ENCODE data around the gene VMO1. TPM values are rescaled to one million over a fixed set of nuclear protein-coding genes. Genes with fewer than 3 reads are reported as not detected.
A peak's percentile ranks its signal among the peaks of the same experiment; 100 is the strongest.
"Not testable (repeated sequence)": the region's sequence is repeated elsewhere in the genome, so short reads cannot be mapped to it uniquely, and the experiment has no call there.

Gene VMO1
- total RNA-seq (under 1 TPM in 1 of 2 experiments, not detected in 1; 0.60 TPM), polyA plus RNA-seq (not detected), total RNA-seq (0 to 0.17 (median 0.14) reads per million in 6 experiments)

DNA sequence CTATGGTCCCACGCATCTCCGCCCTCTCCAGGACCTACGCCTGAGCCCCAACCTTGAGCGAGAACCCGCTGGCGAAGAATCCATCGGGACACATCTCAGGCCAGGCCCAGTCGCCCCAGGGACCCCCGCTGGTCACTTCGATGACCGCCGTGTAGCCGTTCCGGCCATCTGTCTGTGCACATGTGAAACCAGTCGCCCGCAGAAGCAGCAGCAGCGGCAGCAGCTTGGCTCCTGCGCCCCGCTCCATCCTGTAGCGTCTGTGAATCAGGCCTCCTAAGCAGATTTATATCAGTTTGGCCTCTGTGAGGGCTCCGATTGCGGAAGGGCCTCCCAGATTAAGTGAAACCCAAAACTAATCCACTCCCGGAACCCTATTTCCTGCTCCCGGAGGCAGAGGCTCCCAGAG lies at the start of gene VMO1:
VMO1 (minus strand) TSS at position 259 of the 406 bp plus-strand sequence; CDS start at position 247, 12 bp downstream.
- Mint-ChIP-seq H3K4me3 (peak within 1 kb of the TSS; percentile 22 to 83 (median 66)), H3K4me1 (peaks cover 13 to 45% (median 35%) of the 10 kb centered on the region in 4 donors), H3K9me3 (no peaks in the 10 kb centered on the region), H3K27ac (peak within 1 kb of the TSS in 1 of 10 donors; percentile 53), H3K27me3 (peaks cover 21 to 62% (median 38%) of the 10 kb centered on the region in 5 donors), H3K36me3 (no peaks in the 10 kb centered on the region)
- POLR2A ChIA-PET, result interaction anchor here (1.2 to 1.9 kb wide), 2 partner anchors 61 to 76 kb away, joined by 3 to 5 read pairs; no protein-coding TSS in a partner anchor
- ATAC-seq (no peak), DNase-seq (no peak)

DNA sequence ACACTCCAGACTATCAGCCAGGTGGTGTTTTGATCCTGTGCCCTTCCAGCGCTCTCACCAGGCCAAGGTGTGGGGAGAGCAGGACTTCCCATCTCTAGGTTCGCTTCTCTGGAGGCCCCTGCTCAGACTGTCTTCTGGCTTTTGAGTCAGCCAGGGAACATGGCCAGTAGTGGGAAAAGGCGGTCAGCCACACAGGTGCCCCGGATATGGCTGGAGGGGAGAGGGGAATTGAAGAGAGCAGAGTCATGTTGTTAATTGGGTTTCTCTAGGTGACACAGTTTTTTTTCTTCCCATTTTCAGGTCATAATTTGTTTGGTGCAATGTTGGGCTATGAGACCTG lies 48.5 kb upstream of the VMO1 start:
- Mint-ChIP-seq H3K4me1 (peaks cover 29 to 55% (median 42%) of the 10 kb centered on the region in 4 donors), H3K27me3 (no peaks in the 10 kb centered on the region), H3K36me3 (peaks cover 0 to 11% (median 4%) of the 10 kb centered on the region in 3 donors), H3K4me3 (peak overlapping the region; percentile 86 to 98 (median 90)), H3K27ac (peak overlapping the region in 9 of 10 donors; percentile 53 to 93 (median 79)), H3K9me3 (no peaks in the 10 kb centered on the region)
- DNase-seq, result no peak
- POLR2A ChIA-PET, result interaction anchor here (1.3 to 2.7 kb wide), 4 partner anchors 28 to 124 kb away, joined by 5 to 9 read pairs (median 7); partner anchors contain the start of genes ARRB2, GLTPD2, PLD2 and PSMB6
- no peak for ATAC-seq

DNA sequence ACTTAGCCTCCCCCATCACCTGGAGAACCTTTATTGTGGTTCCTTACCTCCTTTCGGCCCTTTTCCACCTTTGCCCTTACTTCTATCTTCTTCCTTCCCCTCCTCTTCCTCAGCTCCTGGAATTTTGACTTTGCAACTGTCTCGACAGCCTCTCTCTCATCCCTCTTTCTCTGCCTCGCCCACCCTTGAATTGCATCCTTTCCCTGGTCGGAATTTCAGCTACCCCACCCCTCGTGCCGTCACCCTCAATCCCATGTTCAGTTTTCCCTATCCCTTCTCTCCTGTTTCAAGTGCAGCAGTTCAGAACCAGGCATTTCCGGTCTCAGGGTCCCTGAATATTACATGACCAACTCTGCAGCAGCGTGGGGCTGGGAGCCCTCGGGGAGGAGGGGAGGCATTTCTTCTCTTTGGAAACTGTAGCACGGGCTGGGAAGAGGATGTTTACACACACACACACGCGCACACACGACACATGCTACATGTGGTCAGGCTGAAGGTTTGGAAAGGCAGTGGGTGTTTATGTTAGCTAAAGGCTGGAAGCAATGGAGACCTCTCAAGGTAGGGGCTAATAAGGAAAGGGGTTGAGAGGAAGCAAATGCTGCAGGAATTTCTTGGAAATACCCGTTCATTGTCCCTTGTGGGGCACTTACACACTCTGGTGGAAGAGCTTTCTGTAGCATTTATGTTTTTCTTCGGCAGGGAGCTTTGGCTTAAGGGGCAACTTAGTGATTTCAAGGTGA lies 47.9 kb upstream of the VMO1 start:
- ATAC-seq (no peak), DNase-seq (peak in 2 of 10 donors; percentile 9 to 23)
- Mint-ChIP-seq H3K4me1 (peaks cover 24 to 49% (median 36%) of the 10 kb centered on the region in 4 donors), H3K27ac (peak overlapping the region; percentile 53 to 96 (median 80)), H3K9me3 (no peaks in the 10 kb centered on the region), H3K4me3 (peak overlapping the region; percentile 86 to 98 (median 90)), H3K27me3 (no peaks in the 10 kb centered on the region), H3K36me3 (peaks cover 0 to 7% (median under 1%) of the 10 kb centered on the region in 3 donors)
- POLR2A ChIA-PET, result interaction anchor here (1.0 to 2.7 kb wide), 5 partner anchors 27 to 124 kb away, joined by 3 to 9 read pairs (median 6); partner anchors contain the start of genes ARRB2, GLTPD2, PLD2 and PSMB6

DNA sequence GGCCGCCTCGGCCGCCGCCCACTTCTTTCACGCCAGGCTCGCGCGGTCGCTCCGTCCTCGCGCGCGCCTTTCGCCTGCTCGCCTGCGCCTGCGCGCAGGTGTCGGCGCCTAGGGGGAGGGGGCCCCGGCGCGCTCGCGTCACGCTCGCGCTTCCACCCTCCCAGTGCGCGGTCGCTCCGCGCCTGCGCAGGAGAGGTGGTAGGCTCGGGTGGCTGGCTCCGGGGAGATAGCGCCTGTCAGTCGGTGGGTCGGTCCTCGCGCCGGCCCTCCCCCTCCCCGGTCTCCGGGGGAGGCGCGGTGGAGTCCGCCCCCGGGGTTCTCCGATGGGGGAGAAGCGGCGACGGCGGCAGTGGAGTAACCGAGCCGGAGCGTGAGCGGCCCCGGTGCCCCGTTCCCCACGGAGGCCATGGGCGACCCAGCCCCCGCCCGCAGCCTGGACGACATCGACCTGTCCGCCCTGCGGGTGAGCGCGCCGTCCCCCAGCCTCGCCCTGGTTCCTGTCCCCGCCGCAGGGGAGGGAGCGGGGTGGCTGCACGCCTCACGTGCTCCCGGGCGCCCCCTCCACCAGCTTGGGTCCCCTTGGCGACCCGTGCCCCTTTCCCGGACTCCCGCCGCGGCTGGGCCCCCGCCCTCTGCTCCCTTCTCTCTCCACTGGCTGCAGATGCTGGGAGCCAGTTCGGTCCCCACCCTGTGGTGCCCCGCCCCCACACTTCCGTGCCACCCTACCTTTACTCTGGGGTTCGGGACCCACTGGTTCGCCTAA lies 47.2 kb upstream of the VMO1 start, which contains the start of gene MINK1:
MINK1 (plus strand) TSS at position 163 of the 763 bp plus-strand sequence; CDS start at position 407, 244 bp downstream.
- Mint-ChIP-seq H3K4me3 (peak within 1 kb of the TSS; percentile 90 to 98 (median 93)), H3K9me3 (no peaks in the 10 kb centered on the region), H3K4me1 (peaks cover 23 to 45% (median 35%) of the 10 kb centered on the region in 4 donors), H3K27me3 (no peaks in the 10 kb centered on the region), H3K36me3 (peaks cover 0 to 5% (median 0%) of the 10 kb centered on the region in 3 donors), H3K27ac (peak within 1 kb of the TSS; percentile 85 to 98 (median 94))
- peak; percentile 80 to 94 (median 86) for DNase-seq
- ATAC-seq, result peak; percentile 88 to 89
- POLR2A ChIA-PET, result interaction anchor here (0.6 to 2.7 kb wide), 8 partner anchors 14 to 123 kb away, joined by 3 to 9 read pairs (median 4); partner anchors contain the start of genes ARRB2, GLTPD2, PLD2 and PSMB6

GRCh38 chr17:4832829-4833177 lies 46.6 kb upstream of the VMO1 start:
- not testable (repeated sequence) for H3K36me3 Mint-ChIP-seq, H3K27me3 Mint-ChIP-seq, DNase-seq, H3K9me3 Mint-ChIP-seq
- ATAC-seq, result peak; percentile 21 to 32
- H3K4me1 Mint-ChIP-seq, result peaks cover 22 to 39% (median 31%) of the 10 kb centered on the region in 4 donors
- H3K4me3 Mint-ChIP-seq, result peak overlapping the region; percentile 90 to 97 (median 93)
- peak overlapping the region; percentile 85 to 98 (median 94) for H3K27ac Mint-ChIP-seq
- POLR2A ChIA-PET, result interaction anchor here (0.6 to 2.7 kb wide), 5 partner anchors 13 to 122 kb away, joined by 3 to 9 read pairs (median 4); partner anchors contain the start of genes ARRB2, GLTPD2 and PSMB6

- DNase-seq (no peak), ATAC-seq (no peak)
- no peak overlapping the region for H3K4me3 Mint-ChIP-seq
- H3K27me3 Mint-ChIP-seq, result peaks cover 0 to 1% (median 0%) of the 10 kb centered on the region in 5 donors
- no peaks in the 10 kb centered on the region for H3K36me3 Mint-ChIP-seq
- no peak overlapping the region for H3K27ac Mint-ChIP-seq
- H3K4me1 Mint-ChIP-seq, result no peaks in the 10 kb centered on the region
- POLR2A ChIA-PET, result no interaction called here
- no peaks in the 10 kb centered on the region for H3K9me3 Mint-ChIP-seq
These were observed 41.2 kb upstream of the VMO1 start for GRCh38 chr17:4827399-4827798.

DNA sequence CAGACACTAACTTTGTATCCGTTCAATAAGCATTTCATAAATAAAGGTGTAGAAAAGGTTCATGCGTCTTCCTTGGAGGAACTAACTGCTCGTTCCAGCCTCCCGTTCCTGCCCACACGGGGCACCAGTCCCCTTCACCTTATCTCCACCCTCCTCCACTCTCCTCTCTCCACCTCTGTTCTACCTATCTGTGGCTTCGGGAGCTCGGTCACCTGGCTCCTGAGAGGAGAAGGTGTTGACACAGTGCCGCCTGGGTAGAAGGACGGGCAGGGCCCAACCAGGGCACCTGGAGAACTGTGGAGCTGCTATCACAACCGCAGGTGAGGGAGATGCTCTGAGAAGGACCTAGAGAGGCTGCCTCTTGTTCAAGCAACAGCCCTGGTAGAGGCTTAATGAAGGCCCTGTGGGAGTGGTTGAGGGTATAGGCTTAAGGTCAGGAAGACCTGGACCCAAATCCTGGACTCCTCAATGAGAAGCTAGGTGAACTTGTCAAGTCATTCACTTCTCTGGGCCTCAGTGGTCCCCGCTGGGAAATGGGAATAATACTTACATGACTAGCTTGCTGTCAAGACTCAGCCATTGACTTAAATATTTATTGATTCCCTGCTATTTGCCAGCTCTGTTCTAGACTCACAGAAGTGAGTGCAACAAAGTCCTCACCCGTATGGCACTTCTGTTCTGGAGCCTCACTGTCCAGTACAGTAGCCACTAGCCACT lies 37.4 kb upstream of the VMO1 start:
- H3K4me3 Mint-ChIP-seq, result no peak overlapping the region
- no peaks in the 10 kb centered on the region for H3K9me3 Mint-ChIP-seq
- no peak for ATAC-seq
- DNase-seq, result no peak
- H3K4me1 Mint-ChIP-seq, result no peaks in the 10 kb centered on the region
- H3K36me3 Mint-ChIP-seq, result peaks cover 0 to 6% (median 0%) of the 10 kb centered on the region in 3 donors
- POLR2A ChIA-PET, result interaction anchor here (0.6 kb wide), 1 partner anchor 40 kb away, joined by 3 read pairs; no protein-coding TSS in a partner anchor
- H3K27me3 Mint-ChIP-seq, result peaks cover 0 to 1% (median 0%) of the 10 kb centered on the region in 5 donors
- no peak overlapping the region for H3K27ac Mint-ChIP-seq

DNA sequence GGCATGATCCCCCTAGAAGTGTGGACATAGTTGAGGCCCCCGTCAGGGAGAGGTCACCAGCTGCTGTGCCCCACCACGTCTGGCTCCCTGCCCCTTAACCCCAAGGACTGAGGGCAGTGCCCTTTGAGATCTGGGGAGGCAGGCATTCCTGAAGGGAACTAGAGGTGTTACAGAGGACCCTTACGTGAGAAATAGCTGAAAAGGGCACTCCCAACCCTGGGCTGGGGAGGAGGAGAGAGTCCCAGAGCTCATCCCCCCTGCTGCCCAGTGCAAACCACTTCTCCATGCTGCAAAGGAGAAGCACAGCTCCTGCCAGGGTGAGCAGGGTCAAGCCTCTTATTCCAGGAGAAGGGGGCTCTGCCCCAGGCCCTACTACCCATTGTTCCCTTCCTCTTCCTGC lies 36.7 kb upstream of the VMO1 start:
- no peaks in the 10 kb centered on the region for H3K9me3 Mint-ChIP-seq
- DNase-seq, result no peak
- POLR2A ChIA-PET, result interaction anchor here (0.6 kb wide), 1 partner anchor 39 kb away, joined by 3 read pairs; no protein-coding TSS in a partner anchor
- H3K4me3 Mint-ChIP-seq, result no peak overlapping the region
- ATAC-seq, result no peak
- H3K4me1 Mint-ChIP-seq, result no peaks in the 10 kb centered on the region
- no peaks in the 10 kb centered on the region for H3K27me3 Mint-ChIP-seq
- peaks cover 0 to 6% (median 0%) of the 10 kb centered on the region in 3 donors for H3K36me3 Mint-ChIP-seq
- H3K27ac Mint-ChIP-seq, result no peak overlapping the region

GRCh38 chr17:4818276-4818675 lies 32.1 kb upstream of the VMO1 start:
- Mint-ChIP-seq H3K27ac (no peak overlapping the region), H3K36me3 (peaks cover 0 to 15% (median 2%) of the 10 kb centered on the region in 3 donors), H3K4me3 (no peak overlapping the region), H3K27me3 (no peaks in the 10 kb centered on the region), H3K4me1 (peaks cover 0 to 1% (median 0%) of the 10 kb centered on the region in 4 donors), H3K9me3 (no peaks in the 10 kb centered on the region)
- POLR2A ChIA-PET, result no interaction called here
- ATAC-seq, result no peak
- no peak for DNase-seq

- peaks cover 0 to 12% (median 2%) of the 10 kb centered on the region in 3 donors for H3K36me3 Mint-ChIP-seq
- no peak overlapping the region for H3K4me3 Mint-ChIP-seq
- DNase-seq, result no peak
- H3K9me3 Mint-ChIP-seq, result no peaks in the 10 kb centered on the region
- H3K27me3 Mint-ChIP-seq, result no peaks in the 10 kb centered on the region
- peaks cover 0 to 3% (median under 1%) of the 10 kb centered on the region in 4 donors for H3K4me1 Mint-ChIP-seq
- no peak overlapping the region for H3K27ac Mint-ChIP-seq
- ATAC-seq, result no peak
- POLR2A ChIA-PET, result no interaction called here
These were observed 30.7 kb upstream of the VMO1 start for GRCh38 chr17:4816826-4817225.

GRCh38 chr17:4815043-4815675 lies 29.0 kb upstream of the VMO1 start:
- Mint-ChIP-seq H3K9me3 (no peaks in the 10 kb centered on the region), H3K27me3 (no peaks in the 10 kb centered on the region), H3K4me1 (peaks cover 0 to 7% (median 2%) of the 10 kb centered on the region in 4 donors), H3K27ac (no peak overlapping the region), H3K36me3 (peaks cover 0 to 14% (median 2%) of the 10 kb centered on the region in 3 donors), H3K4me3 (no peak overlapping the region)
- ATAC-seq, result no peak
- no peak for DNase-seq
- POLR2A ChIA-PET, result no interaction called here
